Liver (tissue), 3 donors: ENCODE data around the gene MTERF4.

Experiments used
- FOXA2 ChIP-seq: IDR thresholded peaks from 2 replicates; pipeline ENCODE4 v1.6.1; 2016; ENCODE audit warnings: antibody characterized with exemption
- GABPA ChIP-seq, 2 donors: IDR thresholded peaks in 1 of 2; conservative IDR thresholded peaks in 1 of 2; 2 replicates each; pipeline ENCODE4 v1.6.1; 2016; ENCODE audit warnings: antibody characterized with exemption in 2 of 2, mild to moderate bottlenecking in 1 of 2, moderate library complexity in 1 of 2
- JUND ChIP-seq, 2 donors: IDR thresholded peaks; 2 replicates each; pipeline ENCODE4 v1.6.1; 2016; ENCODE audit warnings: antibody characterized with exemption in 2 of 2
- TAF1 ChIP-seq: conservative IDR thresholded peaks from 2 replicates; pipeline ENCODE4 v1.6.1; 2016; ENCODE audit warnings: antibody characterized with exemption, mild to moderate bottlenecking
- YY1 ChIP-seq: IDR thresholded peaks from 2 replicates; pipeline ENCODE4 v1.6.1; 2016; ENCODE audit warnings: antibody characterized with exemption, mild to moderate bottlenecking
- TF ChIP-seq, protein P1 (sequence below): fragments of 150-350 bp; IDR thresholded peaks from 2 replicates; pipeline ENCODE4 v1.5.1; 2017; ENCODE audit warnings: improper control_type of control experiment, low read depth, low read length; ENCODE audit not compliant: missing input control
- TF ChIP-seq, protein P2 (sequence below): IDR thresholded peaks from 2 replicates; pipeline ENCODE4 v1.6.1; 2016; ENCODE audit warnings: antibody characterized with exemption
- TF ChIP-seq, protein P3 (sequence below): IDR thresholded peaks from 2 replicates; pipeline ENCODE4 v1.6.1; 2016; ENCODE audit warnings: antibody characterized with exemption
- TF ChIP-seq, protein P4 (sequence below): IDR thresholded peaks from 2 replicates; pipeline ENCODE4 v1.6.1; 2016; ENCODE audit warnings: antibody characterized with exemption
- TF ChIP-seq, protein P5 (sequence below): IDR thresholded peaks from 2 replicates; pipeline ENCODE4 v1.6.1; 2016; ENCODE audit warnings: antibody characterized with exemption, mild to moderate bottlenecking
- donor health status: healthy.
- donor health status: healthy.

DNA sequence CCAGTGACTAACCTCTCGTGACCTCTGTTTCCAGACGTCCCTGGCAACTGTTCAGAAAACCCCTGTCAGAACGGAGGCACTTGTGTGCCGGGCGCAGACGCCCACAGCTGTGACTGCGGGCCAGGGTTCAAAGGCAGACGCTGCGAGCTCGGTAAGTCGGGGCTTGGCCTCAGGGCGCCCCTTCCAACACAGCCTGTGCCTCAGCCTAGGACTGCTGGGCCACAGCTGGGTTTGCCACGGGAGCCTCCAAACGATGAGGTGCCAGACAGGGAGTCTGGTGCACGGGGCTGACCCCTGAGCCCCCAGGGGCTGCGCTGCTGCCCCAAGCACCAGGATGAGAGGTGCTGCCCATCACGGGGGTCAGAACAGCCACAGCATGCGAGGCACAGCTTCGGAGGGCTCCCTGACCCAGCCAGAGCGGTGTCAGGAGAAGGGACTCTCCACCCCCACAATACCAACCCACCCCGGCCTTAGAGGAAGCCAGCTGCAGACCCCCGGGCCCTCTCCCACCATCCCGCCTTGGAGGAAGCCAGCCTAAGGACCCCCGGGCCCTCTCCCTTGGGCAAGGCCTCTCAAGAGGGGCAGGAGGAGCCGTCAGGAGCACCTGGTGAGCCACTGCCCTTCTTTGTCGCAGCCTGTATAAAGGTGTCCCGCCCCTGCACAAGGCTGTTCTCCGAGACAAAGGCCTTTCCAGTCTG, 20.3 kb downstream of the MTERF4 start:
- TF ChIP-seq FOXA2 (no peak), JUND (IDR thresholded peaks at IDR 0.05) (no peak), YY1 (no peak), GABPA (IDR thresholded peaks at IDR 0.05 in 1 of 2, conservative IDR thresholded peaks at IDR 0.05 in 1 of 2) (no peak), TAF1 (no peak)
- TF ChIP-seq, protein P1, sequence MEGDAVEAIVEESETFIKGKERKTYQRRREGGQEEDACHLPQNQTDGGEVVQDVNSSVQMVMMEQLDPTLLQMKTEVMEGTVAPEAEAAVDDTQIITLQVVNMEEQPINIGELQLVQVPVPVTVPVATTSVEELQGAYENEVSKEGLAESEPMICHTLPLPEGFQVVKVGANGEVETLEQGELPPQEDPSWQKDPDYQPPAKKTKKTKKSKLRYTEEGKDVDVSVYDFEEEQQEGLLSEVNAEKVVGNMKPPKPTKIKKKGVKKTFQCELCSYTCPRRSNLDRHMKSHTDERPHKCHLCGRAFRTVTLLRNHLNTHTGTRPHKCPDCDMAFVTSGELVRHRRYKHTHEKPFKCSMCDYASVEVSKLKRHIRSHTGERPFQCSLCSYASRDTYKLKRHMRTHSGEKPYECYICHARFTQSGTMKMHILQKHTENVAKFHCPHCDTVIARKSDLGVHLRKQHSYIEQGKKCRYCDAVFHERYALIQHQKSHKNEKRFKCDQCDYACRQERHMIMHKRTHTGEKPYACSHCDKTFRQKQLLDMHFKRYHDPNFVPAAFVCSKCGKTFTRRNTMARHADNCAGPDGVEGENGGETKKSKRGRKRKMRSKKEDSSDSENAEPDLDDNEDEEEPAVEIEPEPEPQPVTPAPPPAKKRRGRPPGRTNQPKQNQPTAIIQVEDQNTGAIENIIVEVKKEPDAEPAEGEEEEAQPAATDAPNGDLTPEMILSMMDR: no peak
- TF ChIP-seq, protein P2, sequence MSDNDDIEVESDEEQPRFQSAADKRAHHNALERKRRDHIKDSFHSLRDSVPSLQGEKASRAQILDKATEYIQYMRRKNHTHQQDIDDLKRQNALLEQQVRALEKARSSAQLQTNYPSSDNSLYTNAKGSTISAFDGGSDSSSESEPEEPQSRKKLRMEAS: no peak
- TF ChIP-seq, protein P3, sequence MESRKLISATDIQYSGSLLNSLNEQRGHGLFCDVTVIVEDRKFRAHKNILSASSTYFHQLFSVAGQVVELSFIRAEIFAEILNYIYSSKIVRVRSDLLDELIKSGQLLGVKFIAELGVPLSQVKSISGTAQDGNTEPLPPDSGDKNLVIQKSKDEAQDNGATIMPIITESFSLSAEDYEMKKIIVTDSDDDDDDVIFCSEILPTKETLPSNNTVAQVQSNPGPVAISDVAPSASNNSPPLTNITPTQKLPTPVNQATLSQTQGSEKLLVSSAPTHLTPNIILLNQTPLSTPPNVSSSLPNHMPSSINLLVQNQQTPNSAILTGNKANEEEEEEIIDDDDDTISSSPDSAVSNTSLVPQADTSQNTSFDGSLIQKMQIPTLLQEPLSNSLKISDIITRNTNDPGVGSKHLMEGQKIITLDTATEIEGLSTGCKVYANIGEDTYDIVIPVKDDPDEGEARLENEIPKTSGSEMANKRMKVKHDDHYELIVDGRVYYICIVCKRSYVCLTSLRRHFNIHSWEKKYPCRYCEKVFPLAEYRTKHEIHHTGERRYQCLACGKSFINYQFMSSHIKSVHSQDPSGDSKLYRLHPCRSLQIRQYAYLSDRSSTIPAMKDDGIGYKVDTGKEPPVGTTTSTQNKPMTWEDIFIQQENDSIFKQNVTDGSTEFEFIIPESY: no peak
- TF ChIP-seq, protein P4, sequence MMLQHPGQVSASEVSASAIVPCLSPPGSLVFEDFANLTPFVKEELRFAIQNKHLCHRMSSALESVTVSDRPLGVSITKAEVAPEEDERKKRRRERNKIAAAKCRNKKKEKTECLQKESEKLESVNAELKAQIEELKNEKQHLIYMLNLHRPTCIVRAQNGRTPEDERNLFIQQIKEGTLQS: no peak
- TF ChIP-seq, protein P5, sequence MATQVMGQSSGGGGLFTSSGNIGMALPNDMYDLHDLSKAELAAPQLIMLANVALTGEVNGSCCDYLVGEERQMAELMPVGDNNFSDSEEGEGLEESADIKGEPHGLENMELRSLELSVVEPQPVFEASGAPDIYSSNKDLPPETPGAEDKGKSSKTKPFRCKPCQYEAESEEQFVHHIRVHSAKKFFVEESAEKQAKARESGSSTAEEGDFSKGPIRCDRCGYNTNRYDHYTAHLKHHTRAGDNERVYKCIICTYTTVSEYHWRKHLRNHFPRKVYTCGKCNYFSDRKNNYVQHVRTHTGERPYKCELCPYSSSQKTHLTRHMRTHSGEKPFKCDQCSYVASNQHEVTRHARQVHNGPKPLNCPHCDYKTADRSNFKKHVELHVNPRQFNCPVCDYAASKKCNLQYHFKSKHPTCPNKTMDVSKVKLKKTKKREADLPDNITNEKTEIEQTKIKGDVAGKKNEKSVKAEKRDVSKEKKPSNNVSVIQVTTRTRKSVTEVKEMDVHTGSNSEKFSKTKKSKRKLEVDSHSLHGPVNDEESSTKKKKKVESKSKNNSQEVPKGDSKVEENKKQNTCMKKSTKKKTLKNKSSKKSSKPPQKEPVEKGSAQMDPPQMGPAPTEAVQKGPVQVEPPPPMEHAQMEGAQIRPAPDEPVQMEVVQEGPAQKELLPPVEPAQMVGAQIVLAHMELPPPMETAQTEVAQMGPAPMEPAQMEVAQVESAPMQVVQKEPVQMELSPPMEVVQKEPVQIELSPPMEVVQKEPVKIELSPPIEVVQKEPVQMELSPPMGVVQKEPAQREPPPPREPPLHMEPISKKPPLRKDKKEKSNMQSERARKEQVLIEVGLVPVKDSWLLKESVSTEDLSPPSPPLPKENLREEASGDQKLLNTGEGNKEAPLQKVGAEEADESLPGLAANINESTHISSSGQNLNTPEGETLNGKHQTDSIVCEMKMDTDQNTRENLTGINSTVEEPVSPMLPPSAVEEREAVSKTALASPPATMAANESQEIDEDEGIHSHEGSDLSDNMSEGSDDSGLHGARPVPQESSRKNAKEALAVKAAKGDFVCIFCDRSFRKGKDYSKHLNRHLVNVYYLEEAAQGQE: no peak
